GM21717 (cell line): Measurements from ENCODE around the gene TNS1.

Experiments
- ATAC-seq: cut with Tn5 transposase; IDR thresholded peaks from one replicate; pipeline ENCODE4 v1.9.1; 2021; ENCODE audit warnings: mild to moderate bottlenecking, moderate library complexity; ENCODE audit not compliant: unreplicated experiment

The TNS1 gene

DNA sequence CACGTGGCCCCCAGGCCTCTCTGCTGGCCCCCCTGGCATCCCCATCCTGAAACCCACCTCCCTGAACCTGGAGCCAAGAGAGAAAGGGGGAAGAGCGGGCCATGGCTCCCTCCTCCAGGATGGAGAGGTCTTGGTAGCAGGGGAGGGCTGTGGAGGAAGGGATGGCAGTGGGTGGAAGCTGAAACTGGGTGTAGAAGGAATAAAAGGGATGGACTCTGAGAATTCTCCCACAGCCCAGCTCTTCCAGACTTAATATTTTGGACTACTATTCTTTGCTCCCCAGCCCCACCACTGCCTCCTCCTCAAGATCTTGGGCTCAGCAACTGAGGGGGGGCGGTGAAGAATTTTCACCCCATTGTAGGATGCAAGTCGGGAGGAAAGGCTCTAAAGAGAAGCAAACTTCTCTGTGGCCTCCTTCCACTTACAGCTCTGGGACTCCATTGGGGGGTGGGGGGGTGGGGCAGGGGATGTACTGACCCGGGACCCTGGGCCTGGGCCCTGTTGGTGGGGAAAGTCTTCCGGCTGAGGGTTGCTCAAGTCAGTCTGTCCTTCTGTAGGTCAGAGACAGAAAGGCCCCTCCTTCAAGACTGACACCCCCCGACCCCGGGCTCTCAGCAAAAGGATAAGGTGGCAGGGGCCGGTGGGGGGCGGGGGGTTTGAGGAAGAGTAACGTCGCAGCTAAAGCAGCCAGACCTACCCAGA is 501 bp downstream of the TNS1 start:
- ATAC-seq: no peak

DNA sequence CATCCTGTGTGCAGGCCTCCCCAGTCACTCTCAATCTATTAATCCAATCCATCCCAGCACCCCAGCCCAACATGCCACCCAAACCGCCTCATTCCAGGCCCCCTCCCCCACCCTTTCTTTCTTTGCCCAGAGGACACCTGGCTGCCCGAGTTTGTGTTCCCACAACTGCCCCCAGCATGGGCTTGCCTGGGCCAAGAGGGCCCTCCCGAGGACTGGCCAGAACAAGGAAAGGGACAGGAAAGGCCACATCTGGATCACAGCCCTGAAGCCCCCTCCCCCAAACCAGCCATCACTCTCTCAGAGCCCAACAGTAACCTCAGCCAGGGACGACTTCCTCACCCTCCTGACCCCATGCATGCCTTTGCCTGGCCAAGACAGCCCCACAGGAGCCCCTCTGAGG is 1.2 kb downstream of the TNS1 start:
- no peak for ATAC-seq

DNA sequence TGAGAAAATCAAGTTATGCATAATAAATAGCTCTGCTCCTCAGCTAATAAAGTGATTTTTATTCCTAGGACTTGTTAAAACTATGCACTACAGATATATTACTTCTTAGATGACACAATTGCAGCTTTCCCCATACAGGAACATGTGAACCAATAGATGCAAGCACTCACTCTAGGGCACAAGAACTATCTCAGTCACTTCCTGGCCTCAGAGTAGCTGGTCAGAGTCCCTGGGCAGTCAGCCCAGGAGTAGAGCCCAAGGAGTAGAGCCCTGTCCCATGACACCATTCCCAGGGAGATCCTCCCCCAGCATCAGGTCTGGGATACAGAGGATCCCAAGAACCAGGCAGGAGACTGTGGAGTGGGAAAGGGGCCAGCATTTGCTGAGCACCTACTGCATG is 2.7 kb downstream of the TNS1 start:
- no peak for ATAC-seq

DNA sequence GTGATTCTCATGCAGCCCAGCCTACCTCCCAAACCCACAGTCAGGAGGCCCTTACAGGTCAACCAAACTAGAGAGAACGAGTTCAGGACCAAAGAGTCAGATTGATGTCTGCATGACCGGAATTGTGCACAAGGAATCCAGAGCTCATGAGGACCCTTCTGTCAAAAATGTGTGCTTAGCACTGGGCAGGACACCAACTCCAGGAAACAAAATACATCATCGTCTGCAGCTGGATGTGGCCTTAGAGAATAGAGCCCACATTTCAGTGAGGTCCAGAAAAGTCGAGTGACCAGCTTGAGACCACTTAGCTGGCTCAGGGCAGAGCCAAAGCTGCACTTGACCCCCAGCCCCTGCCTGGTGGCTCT is 3.2 kb downstream of the TNS1 start:
- no peak for ATAC-seq

DNA sequence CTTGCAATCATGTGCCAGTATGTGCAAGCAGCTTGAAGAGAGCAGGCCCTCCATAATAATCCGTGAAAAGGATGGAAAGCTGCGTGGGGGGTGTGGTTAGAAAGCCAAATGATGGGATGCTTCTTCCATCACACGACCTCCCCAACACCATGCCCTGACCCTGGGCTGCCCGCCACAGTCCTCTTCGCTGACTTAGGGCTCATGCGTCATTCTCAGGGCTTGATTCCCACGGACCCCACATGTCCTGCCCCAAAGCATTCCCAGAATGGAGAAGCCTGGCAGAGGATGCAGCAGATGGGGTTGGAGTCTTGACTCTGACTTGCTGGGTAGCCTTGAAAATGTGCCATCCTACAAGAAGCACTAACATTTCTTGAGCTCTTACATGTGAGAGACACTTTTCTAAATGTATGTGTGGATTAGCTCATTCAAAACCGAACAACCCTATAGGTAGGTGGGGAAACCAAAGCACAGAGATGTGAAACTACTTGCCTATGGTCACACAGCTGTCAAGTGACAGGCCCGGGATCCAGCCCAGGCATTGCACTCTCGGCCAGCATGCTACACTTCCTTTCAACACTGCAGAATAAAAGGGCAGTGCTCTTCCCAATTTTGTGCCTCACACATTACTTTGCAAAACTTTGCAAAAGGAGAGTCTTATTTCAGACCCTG is 3.7 kb downstream of the TNS1 start:
- peak; percentile 54 for ATAC-seq

GRCh38 chr2:217997510-217997909 is 5.3 kb downstream of the TNS1 start:
- ATAC-seq: no peak

DNA sequence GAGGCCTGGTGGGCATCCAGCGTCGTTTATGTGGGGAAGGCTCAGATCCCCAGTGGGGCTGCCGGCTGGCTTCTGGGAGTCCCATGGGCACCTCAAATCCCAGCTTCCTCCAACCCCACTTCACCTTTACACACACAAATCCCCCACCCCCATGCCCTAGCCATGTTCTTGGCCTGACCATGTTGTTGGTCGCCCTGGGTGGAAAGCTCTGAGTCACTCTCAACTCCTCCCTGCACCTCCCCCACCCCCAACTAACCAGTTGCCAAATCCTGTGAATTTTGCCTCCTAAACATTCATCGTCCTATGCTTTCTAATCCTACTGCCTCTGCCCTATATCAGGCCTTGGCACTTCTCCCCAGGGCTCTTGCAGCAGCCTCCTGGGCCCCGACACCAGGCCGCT is 6.4 kb downstream of the TNS1 start:
- no peak for ATAC-seq

GRCh38 chr2:217995731-217996231 is 7.0 kb downstream of the TNS1 start:
- no peak for ATAC-seq

GRCh38 chr2:217994776-217995274 is 8.0 kb downstream of the TNS1 start:
- ATAC-seq: no peak

DNA sequence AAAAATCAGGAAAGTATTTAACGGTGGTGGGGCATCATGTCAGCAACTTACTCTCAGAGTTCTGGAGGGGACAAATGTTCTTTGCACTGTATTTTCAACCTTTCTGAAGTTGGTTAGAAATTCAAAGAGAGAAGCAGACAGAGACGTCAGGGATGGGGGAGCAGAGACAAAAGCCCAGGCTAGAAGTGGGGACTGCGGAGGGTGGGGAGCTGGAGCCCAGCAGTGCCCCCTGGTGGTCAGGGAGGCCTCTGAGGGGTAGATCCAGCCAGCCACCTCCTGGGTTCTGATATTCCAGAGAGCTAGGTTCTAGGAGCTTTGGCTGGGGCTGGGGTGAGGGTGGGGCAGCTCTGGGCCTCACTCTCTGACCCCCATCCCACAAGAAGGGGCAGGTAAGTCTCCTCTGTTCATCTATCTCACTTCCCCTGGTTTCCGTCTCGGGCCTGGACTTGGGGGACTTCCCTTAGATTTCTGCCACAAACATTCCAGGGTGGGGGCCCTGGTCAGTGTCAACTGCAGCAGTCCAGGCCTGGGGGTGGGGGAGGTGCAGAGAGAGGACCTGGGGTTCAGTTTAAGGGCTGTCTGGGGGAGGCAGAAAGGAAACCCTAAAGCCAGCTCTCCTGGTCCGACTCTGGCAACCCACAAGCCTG is 8.9 kb downstream of the TNS1 start:
- ATAC-seq: no peak

DNA sequence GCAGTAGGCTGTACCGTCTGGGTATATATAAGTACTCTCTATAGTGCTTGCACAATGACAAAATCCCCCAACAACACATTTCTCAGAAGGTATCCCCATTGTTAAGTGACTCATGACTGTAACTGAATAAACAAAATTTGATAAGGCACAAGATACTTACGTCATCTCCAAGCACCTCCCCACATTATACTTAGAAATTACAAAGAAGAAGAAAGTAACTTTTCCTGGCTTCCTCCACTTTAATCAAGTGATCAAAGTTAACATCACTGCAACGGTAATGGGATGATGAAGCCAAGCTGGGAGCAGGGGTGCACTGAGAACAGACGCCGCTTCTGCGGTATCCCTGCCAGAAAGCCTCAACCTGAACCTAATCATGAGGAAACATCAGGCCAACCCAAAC is 9.7 kb downstream of the TNS1 start:
- no peak for ATAC-seq

DNA sequence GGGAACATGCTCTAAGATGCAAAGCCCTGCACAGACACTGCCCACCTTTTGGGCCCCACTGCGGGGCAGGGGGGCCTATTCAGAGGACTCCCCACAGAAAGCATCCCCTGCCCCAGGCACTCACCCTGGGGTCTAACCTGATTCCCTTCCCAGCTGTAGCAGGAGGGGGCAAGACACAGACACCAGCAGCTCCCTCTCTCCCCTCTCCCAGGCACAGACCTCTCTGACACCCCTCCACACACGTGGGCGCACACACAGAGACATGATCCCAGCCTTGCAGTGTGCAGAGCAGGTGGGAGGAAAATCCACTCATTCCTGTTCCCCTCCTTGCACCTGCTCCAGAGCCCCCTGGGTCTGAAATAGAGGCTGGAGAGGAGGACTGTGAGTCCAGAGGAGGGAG is 10.7 kb downstream of the TNS1 start:
- ATAC-seq: no peak

DNA sequence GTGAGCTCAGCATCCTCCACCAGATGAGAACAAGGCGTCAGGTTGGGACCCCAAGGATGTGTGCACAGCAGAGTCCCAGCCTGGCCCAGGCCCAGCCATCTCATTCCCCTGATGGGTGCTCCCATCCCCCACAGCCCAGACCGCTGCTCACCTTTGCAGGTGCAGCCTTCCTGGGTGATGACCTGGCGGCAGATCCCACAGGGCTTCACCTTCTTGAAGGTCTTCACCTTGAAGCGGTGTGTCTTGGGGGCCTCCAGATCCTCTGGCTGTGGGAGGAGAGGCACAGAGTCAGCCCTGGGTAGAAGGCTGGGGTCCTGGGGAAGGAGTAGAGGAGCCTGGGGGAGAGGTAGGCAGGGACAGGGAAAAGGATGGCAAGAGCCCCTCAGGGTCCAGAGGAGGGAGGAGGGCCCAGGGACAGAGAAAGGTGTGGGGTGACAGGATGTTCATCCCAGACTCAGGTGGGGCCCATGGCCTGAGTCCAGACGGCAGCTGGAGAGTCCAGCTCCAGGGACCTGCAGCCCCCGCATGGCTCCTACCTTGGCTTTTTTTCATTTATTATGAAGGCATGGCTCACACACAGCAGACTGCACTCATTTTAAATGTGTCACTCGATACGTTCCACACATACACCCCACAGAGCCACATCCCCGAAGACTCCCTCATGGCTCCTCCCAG is 11.9 kb downstream of the TNS1 start:
- no peak for ATAC-seq

DNA sequence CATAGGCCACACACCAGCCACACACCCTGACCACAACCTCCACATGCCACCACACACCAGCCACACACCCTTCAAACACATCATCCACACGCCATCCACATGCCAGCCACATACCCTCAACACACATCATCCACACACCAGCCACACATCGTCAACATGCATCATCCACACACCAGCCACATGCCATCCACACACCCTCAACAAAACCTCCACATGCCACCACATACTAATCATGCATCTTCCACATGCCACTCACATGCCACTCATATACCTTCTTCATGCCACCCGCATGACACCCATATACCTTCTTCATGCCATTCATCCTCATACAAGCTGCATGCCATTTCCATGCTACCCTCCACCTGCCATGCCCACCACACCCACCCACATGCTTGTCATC is 12.4 kb downstream of the TNS1 start:
- no peak for ATAC-seq

GRCh38 chr2:217989221-217989948 is 13.4 kb downstream of the TNS1 start:
- no peak for ATAC-seq

GRCh38 chr2:217988840-217989204 is 14.0 kb downstream of the TNS1 start:
- no peak for ATAC-seq

DNA sequence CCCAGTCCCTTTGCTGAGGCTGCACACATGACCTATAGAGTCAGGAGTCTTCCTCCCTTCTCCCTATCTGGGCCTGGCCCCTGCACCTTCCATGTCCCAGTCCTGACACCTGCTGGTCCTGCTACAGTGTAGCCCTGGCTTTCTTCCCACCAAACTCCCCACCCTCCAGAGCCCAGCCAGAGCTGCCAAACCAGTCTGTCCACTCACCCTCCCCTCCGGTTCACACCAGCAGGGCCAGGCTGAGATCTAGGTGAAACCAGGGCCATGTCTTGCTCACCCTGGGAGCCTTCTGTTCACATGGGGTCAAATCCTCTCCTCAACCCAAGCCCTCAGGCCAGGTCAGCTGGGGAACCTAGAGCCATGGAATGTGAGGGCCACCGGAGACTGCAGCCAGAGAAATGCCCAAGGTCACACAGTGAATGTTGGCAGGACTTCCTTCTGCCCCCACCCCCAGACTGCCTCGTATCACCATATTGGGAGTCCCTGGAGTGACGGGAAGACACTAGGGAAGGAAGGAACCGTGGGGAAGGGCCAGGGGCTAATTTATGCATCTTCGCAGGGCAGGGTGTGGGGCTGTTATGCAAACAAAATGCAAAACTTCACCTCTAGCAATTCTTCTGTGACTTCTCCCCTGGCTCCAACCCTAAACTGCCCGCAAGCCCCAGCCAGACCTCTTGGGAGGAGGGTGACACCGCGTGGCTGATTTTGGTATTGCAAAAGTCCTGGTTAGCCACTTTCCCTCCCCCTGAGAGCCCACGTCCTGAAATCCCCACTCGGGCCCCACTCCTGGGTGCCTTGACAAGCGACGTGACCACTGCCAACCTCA is 14.6 kb downstream of the TNS1 start:
- ATAC-seq: no peak

GRCh38 chr2:217987391-217987790 is 15.4 kb downstream of the TNS1 start:
- no peak for ATAC-seq

GRCh38 chr2:217986256-217986961 is 16.4 kb downstream of the TNS1 start:
- ATAC-seq: no peak
